NT2/D1 (cell line): Measurements from ENCODE around the gene NR2C1.
"Not testable (repeated sequence)": the region's sequence is repeated elsewhere in the genome, so short reads cannot be mapped to it uniquely, and the experiment has no call there.

ENCODE experiments used
- DNase-seq: peaks from one replicate; pipeline ENCODE4 v3.0.0-alpha.2; 2011; ENCODE audit warnings: low read depth, low spot score
- H3K27me3 ChIP-seq: 2 replicates; pipeline ENCODE4 v1.6.0; 2011; ENCODE audit warnings: mild to moderate bottlenecking; ENCODE audit not compliant: insufficient read length, insufficient read depth
- H3K36me3 ChIP-seq: 2 replicates; pipeline ENCODE4 v1.6.1; 2011; ENCODE audit warnings: mild to moderate bottlenecking, low read length, mixed read lengths; ENCODE audit not compliant: insufficient read depth, insufficient read length
- H3K4me1 ChIP-seq: 2 replicates; pipeline ENCODE4 v1.5.1; 2011; ENCODE audit not compliant: insufficient read depth, insufficient read length
- H3K4me3 ChIP-seq: 2 replicates; pipeline ENCODE4 v1.5.1; 2011; ENCODE audit warnings: low read depth; ENCODE audit not compliant: insufficient read length
- H3K9ac ChIP-seq: 2 replicates; pipeline ENCODE4 v1.6.0; 2011; ENCODE audit warnings: low read depth; ENCODE audit not compliant: insufficient read length
- H3K9me3 ChIP-seq: 2 replicates; pipeline ENCODE4 v1.5.1; 2011; ENCODE audit warnings: mild to moderate bottlenecking, low read length; ENCODE audit not compliant: insufficient read depth
- SUZ12 ChIP-seq: IDR thresholded peaks from 2 replicates; pipeline ENCODE4 v1.6.1; 2011; ENCODE audit not compliant: insufficient read length, insufficient read depth; ENCODE audit errors: extremely low read depth
- YY1 ChIP-seq: IDR thresholded peaks from 2 replicates; pipeline ENCODE4 v1.6.1; 2011; ENCODE audit not compliant: insufficient read length, insufficient read depth
- ZNF274 ChIP-seq: IDR thresholded peaks from 2 replicates; pipeline ENCODE4 v1.6.1; 2011; ENCODE audit warnings: mild to moderate bottlenecking, low read depth, low read length

The NR2C1 gene

GRCh38 chr12:95114766-95115405, 41.5 kb upstream of the NR2C1 start:
- no peaks in the 10 kb centered on the region for H3K4me1 ChIP-seq
- no peak for DNase-seq
- no peaks in the 10 kb centered on the region for H3K27me3 ChIP-seq
- no peak overlapping the region for H3K9ac ChIP-seq
- no peaks in the 10 kb centered on the region for H3K9me3 ChIP-seq
- TF ChIP-seq YY1 (no peak), ZNF274 (no peak), SUZ12 (no peak)
- H3K36me3 ChIP-seq: peaks cover 23% of the 10 kb centered on the region
- no peak overlapping the region for H3K4me3 ChIP-seq

GRCh38 chr12:95107362-95107761, 33.9 kb upstream of the NR2C1 start:
- TF ChIP-seq ZNF274 (no peak), YY1 (no peak), SUZ12 (no peak)
- H3K9ac ChIP-seq: no peak overlapping the region

GRCh38 chr12:95105540-95105939, 32.1 kb upstream of the NR2C1 start:
- Histone ChIP-seq H3K9ac (no peak overlapping the region), H3K4me3 (no peak overlapping the region), H3K9me3 (no peaks in the 10 kb centered on the region), H3K4me1 (no peaks in the 10 kb centered on the region), H3K36me3 (peaks cover 41% of the 10 kb centered on the region), H3K27me3 (no peaks in the 10 kb centered on the region)
- no peak for TF ChIP-seq YY1
- no peak for TF ChIP-seq SUZ12
- TF ChIP-seq ZNF274: no peak
- DNase-seq: no peak

More at GRCh38 chr12:95107362-95107761, 33.9 kb upstream of the NR2C1 start:
- no peaks in the 10 kb centered on the region for H3K9me3 ChIP-seq
- H3K27me3 ChIP-seq: no peaks in the 10 kb centered on the region
- H3K36me3 ChIP-seq: peaks cover 49% of the 10 kb centered on the region
- no peak for DNase-seq
- H3K4me3 ChIP-seq: no peak overlapping the region
- no peaks in the 10 kb centered on the region for H3K4me1 ChIP-seq

- Histone ChIP-seq H3K36me3 (peaks cover 39% of the 10 kb centered on the region), H3K4me1 (no peaks in the 10 kb centered on the region), H3K9ac (no peak overlapping the region), H3K27me3 (no peaks in the 10 kb centered on the region), H3K9me3 (no peaks in the 10 kb centered on the region), H3K4me3 (no peak overlapping the region)
- no peak for DNase-seq
- TF ChIP-seq SUZ12 (no peak), ZNF274 (no peak), YY1 (no peak)
Observed at GRCh38 chr12:95104919-95105452, 31.6 kb upstream of the NR2C1 start.

GRCh38 chr12:95102916-95103671, 29.7 kb upstream of the NR2C1 start:
- H3K36me3 ChIP-seq: peaks cover 40% of the 10 kb centered on the region
- no peak overlapping the region for H3K4me3 ChIP-seq
- no peak for DNase-seq
- no peaks in the 10 kb centered on the region for H3K9me3 ChIP-seq
- H3K9ac ChIP-seq: no peak overlapping the region
- TF ChIP-seq SUZ12 (no peak), YY1 (no peak), ZNF274 (no peak)
- H3K4me1 ChIP-seq: no peaks in the 10 kb centered on the region
- no peaks in the 10 kb centered on the region for H3K27me3 ChIP-seq

GRCh38 chr12:95101957-95102356, 28.5 kb upstream of the NR2C1 start:
- H3K9ac ChIP-seq, H3K27me3 ChIP-seq, H3K9me3 ChIP-seq, DNase-seq, H3K4me3 ChIP-seq, H3K4me1 ChIP-seq: not testable (repeated sequence)
- peaks cover 34% of the 10 kb centered on the region for H3K36me3 ChIP-seq

- H3K4me3 ChIP-seq: no peak overlapping the region
- H3K27me3 ChIP-seq: no peaks in the 10 kb centered on the region
- no peak overlapping the region for H3K9ac ChIP-seq
- no peaks in the 10 kb centered on the region for H3K4me1 ChIP-seq
- no peak for DNase-seq
- no peaks in the 10 kb centered on the region for H3K9me3 ChIP-seq
- TF ChIP-seq ZNF274 (no peak), YY1 (no peak), SUZ12 (no peak)
- peaks cover 34% of the 10 kb centered on the region for H3K36me3 ChIP-seq
Observed at GRCh38 chr12:95100264-95101190, 27.1 kb upstream of the NR2C1 start.
